DND-41 (cell line): ENCODE measurements around the gene GAS7.

Experiments used
- ATAC-seq: fragments of 200-7000 bp; cut with Tn5 transposase; 3 replicates; pipeline ENCODE4 v1.9.1; 2021; ENCODE audit warnings: low read depth; ENCODE audit not compliant: insufficient read depth
- DNase-seq: peaks from one replicate; pipeline ENCODE4 v3.0.0-alpha.2; 2020
- H2AFZ ChIP-seq: 2 replicates; pipeline ENCODE4 v1.6.0; 2012; ENCODE audit warnings: low read depth, low read length
- H3K27ac ChIP-seq: 2 replicates; pipeline ENCODE4 v1.5.1; 2012; ENCODE audit warnings: low read length, inconsistent platforms
- H3K27me3 ChIP-seq: fragments of 200-600 bp; sonication (generic); 2 replicates; pipeline ENCODE4 v1.6.0; 2012; ENCODE audit warnings: low read length, mild to moderate bottlenecking, inconsistent platforms; ENCODE audit not compliant: insufficient read depth, poor library complexity
- H3K36me3 ChIP-seq: 2 replicates; pipeline ENCODE4 v1.5.1; 2012; ENCODE audit warnings: low read length, inconsistent platforms; ENCODE audit not compliant: insufficient read depth
- H3K4me1 ChIP-seq: 2 replicates; pipeline ENCODE4 v1.5.1; 2012; ENCODE audit warnings: mild to moderate bottlenecking, low read length; ENCODE audit not compliant: insufficient read depth
- H3K4me2 ChIP-seq: 2 replicates; pipeline ENCODE4 v1.6.0; 2012; ENCODE audit warnings: mild to moderate bottlenecking, moderate library complexity, low read length, inconsistent platforms; ENCODE audit not compliant: insufficient read depth
- H3K4me3 ChIP-seq, 2 experiments: fragments of 200-600 bp in 1 of 2; shearing (Covaris generic) in 1 of 2; 2 replicates each; pipeline ENCODE4 v1.5.1; 2012 to 2016; ENCODE audit warnings: inconsistent platforms in 2 of 2, low read length in 2 of 2, mild to moderate bottlenecking in 2 of 2, low read depth in 1 of 2, moderate library complexity in 1 of 2
- H3K79me2 ChIP-seq: 2 replicates; pipeline ENCODE4 v1.6.0; 2012; ENCODE audit warnings: low read length, inconsistent platforms; ENCODE audit not compliant: insufficient read depth
- H3K9ac ChIP-seq: 2 replicates; pipeline ENCODE4 v1.6.0; 2012; ENCODE audit warnings: low read depth, mild to moderate bottlenecking, inconsistent platforms, low read length, moderate library complexity
- H3K9me3 ChIP-seq: 2 replicates; pipeline ENCODE4 v1.5.1; 2012; ENCODE audit warnings: low read length, moderate library complexity, mild to moderate bottlenecking, inconsistent platforms; ENCODE audit not compliant: insufficient read depth, severe bottlenecking
- H4K20me1 ChIP-seq: 2 replicates; pipeline ENCODE4 v1.6.0; 2012; ENCODE audit warnings: low read length; ENCODE audit not compliant: insufficient read depth
- EZH2 ChIP-seq: IDR thresholded peaks from 3 replicates; pipeline ENCODE4 v1.6.1; 2012; ENCODE audit warnings: borderline replicate concordance, low read depth, mild to moderate bottlenecking, moderate library complexity, low read length, inconsistent platforms; ENCODE audit not compliant: severe bottlenecking
- TF ChIP-seq, protein P1 (sequence below): IDR thresholded peaks from 2 replicates; pipeline ENCODE4 v1.5.1; 2012; ENCODE audit warnings: borderline replicate concordance, low read length, moderate library complexity, mild to moderate bottlenecking; ENCODE audit not compliant: poor library complexity, severe bottlenecking; ENCODE audit errors: extremely low read depth

Gene GAS7

DNA sequence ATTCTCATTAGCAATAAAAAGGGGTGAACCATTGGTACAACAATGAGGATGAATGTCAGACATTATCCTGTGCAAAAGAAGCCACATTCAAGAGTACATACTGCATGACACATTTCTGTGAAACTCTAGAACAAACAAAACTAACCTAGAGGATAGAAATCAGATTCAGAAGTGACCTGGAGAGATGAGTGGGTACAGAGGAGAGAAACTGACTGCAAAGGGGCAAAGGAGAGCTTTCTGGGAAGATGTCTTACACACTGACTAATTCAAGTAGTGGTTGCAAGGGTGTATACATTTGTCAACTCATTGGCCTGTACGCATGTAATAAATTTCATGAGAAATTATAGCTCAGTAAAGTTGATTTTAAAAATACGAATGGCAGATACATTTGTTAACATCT is 115.6 kb downstream of the GAS7 start:
- Histone ChIP-seq H3K27ac (no peak overlapping the region), H3K4me3 (no peak overlapping the region), H3K4me1 (0 out of 2 replicates have a peak, but pooled peaks cover 6% of the 10 kb centered on the region), H3K79me2 (peaks cover 2% of the 10 kb centered on the region), H3K36me3 (0 out of 2 replicates have a peak, but pooled peaks cover 3% of the 10 kb centered on the region), H2AFZ (no peak overlapping the region), H3K27me3 (no peaks in the 10 kb centered on the region), H3K4me2 (no peak overlapping the region), H4K20me1 (no peaks in the 10 kb centered on the region), H3K9me3 (peaks cover 21% of the 10 kb centered on the region), H3K9ac (no peak overlapping the region)
- no peak for TF ChIP-seq EZH2
- TF ChIP-seq, protein P1, sequence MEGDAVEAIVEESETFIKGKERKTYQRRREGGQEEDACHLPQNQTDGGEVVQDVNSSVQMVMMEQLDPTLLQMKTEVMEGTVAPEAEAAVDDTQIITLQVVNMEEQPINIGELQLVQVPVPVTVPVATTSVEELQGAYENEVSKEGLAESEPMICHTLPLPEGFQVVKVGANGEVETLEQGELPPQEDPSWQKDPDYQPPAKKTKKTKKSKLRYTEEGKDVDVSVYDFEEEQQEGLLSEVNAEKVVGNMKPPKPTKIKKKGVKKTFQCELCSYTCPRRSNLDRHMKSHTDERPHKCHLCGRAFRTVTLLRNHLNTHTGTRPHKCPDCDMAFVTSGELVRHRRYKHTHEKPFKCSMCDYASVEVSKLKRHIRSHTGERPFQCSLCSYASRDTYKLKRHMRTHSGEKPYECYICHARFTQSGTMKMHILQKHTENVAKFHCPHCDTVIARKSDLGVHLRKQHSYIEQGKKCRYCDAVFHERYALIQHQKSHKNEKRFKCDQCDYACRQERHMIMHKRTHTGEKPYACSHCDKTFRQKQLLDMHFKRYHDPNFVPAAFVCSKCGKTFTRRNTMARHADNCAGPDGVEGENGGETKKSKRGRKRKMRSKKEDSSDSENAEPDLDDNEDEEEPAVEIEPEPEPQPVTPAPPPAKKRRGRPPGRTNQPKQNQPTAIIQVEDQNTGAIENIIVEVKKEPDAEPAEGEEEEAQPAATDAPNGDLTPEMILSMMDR: no peak
- ATAC-seq: no peak
- DNase-seq: no peak

DNA sequence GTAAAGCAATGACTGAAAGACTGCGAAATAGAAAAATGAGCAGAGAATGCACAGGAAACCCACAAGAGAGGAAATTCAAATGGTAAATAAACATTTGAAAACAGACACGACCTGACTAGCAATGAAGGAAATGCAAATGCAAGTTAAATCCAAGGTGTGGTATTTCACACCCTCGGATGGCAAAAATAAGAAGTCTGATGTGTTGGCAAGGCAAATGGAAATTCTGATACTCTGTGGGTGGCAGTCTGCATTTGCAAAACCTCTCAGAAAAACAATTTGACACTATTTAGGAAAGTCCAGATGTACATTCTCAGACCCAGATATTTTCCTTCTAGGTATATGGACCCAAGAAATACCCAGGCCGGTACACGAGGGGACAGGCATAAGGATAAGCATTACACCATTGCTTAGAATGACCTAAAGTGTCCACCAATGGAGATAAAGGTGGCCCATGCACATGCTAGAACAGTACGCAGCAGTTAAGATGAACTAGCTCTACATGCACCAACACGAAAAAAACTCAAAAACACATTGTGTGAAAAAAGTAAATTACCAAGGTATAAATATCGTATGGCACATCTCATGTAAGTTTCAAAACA is 116.7 kb downstream of the GAS7 start:
- H3K27ac ChIP-seq: no peak overlapping the region
- DNase-seq: no peak
- no peaks in the 10 kb centered on the region for H4K20me1 ChIP-seq
- H3K27me3 ChIP-seq: no peaks in the 10 kb centered on the region
- no peak overlapping the region for H3K4me2 ChIP-seq
- no peak overlapping the region for H3K4me3 ChIP-seq
- no peak overlapping the region for H3K9ac ChIP-seq
- H3K36me3 ChIP-seq: 0 out of 2 replicates have a peak, but pooled peaks cover 3% of the 10 kb centered on the region
- ATAC-seq: no peak
- no peak overlapping the region for H2AFZ ChIP-seq
- H3K79me2 ChIP-seq: no peaks in the 10 kb centered on the region; the same call in 1 of the 2 replicates
- H3K9me3 ChIP-seq: peaks cover 21% of the 10 kb centered on the region
- TF ChIP-seq, protein P1: no peak
- no peak for TF ChIP-seq EZH2
- 0 out of 2 replicates have a peak, but pooled peaks cover 6% of the 10 kb centered on the region for H3K4me1 ChIP-seq

DNA sequence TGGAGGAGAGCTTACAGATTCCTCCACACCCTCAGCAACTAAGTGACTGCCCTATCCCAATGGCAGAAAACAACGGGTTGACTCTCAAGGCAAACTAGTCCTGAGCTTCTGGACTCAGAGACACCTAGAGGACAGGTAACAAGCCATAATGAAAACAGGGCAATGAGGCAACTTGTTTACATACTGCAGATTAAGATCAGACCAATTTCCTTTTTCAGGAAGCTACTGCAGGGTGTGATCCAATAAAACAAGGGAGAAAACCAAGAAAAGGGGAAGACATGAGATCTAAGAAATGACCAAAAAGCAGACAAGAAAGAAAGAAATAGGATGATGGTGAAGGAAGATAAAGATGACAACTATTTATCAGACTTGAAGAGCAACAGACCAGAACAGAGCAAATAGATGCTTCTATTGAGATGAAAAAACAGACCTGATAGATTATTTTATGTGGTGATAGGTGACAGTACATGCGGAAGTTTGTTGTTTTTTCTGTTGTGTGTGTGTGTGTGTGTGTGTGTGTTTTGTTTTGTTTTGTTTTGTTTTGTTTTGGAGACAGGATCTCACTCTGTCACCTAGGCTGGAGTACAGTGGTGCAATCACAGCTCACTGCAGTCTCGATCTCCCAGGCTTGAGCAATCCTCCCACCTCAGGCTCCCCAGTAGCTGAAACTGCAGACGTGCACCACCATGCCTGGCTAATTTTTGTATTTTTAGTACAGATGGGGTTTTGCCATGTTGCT is 120.7 kb downstream of the GAS7 start:
- no peaks in the 10 kb centered on the region for H3K27me3 ChIP-seq

More for the DNA sequence above, 120.7 kb downstream of the GAS7 start:
- H3K4me2 ChIP-seq: no peak overlapping the region
- ATAC-seq: no peak
- H4K20me1 ChIP-seq: no peaks in the 10 kb centered on the region
- H2AFZ ChIP-seq: no peak overlapping the region
- H3K36me3 ChIP-seq: no peaks in the 10 kb centered on the region
- TF ChIP-seq, protein P1: no peak
- H3K9me3 ChIP-seq: peaks cover 6% of the 10 kb centered on the region
- H3K4me1 ChIP-seq: peaks cover 8% of the 10 kb centered on the region; the same call in 1 of the 2 replicates
- no peak overlapping the region for H3K4me3 ChIP-seq
- no peak for DNase-seq
- no peak overlapping the region for H3K9ac ChIP-seq
- no peaks in the 10 kb centered on the region; the same call in 1 of the 2 replicates for H3K79me2 ChIP-seq
- no peak overlapping the region for H3K27ac ChIP-seq
